SK-N-SH (cell line): ENCODE measurements around the gene PIF1.

Experiments used
- CTCF ChIP-seq: fragments of 200-600 bp; sonication (generic); IDR thresholded peaks from 2 replicates; pipeline ENCODE4 v1.6.1; 2017; ENCODE audit warnings: antibody characterized with exemption, mild to moderate bottlenecking, moderate library complexity
- EP300 ChIP-seq, 2 experiments: IDR thresholded peaks; 2 replicates each; pipeline versions ENCODE4 v1.4.0 to v1.6.1; 2012; ENCODE audit warnings: borderline replicate concordance in 1 of 2, low read depth in 1 of 2, low read length in 1 of 2
- EZH2phosphoT487 ChIP-seq: fragments of 200-600 bp; sonication (generic); IDR thresholded peaks from 2 replicates; pipeline ENCODE4 v1.6.1; 2017; ENCODE audit warnings: low read depth, mixed run types, mild to moderate bottlenecking, antibody characterized with exemption, moderate library complexity, borderline replicate concordance
- GABPA ChIP-seq: IDR thresholded peaks from 2 replicates; pipeline ENCODE4 v1.4.0; 2012; ENCODE audit warnings: low read depth, mild to moderate bottlenecking
- MXI1 ChIP-seq: IDR thresholded peaks from 2 replicates; pipeline ENCODE4 v1.6.1; 2012; ENCODE audit warnings: mild to moderate bottlenecking, low read depth, low read length, improper control_type of control experiment
- POLR2AphosphoS5 ChIP-seq: IDR thresholded peaks from 2 replicates; pipeline ENCODE4 v1.6.1; 2012; ENCODE audit warnings: low read depth, low read length
- SMC3 ChIP-seq: IDR thresholded peaks from 2 replicates; pipeline ENCODE4 v1.6.1; 2012; ENCODE audit warnings: low read depth, low read length, improper control_type of control experiment
- TAF1 ChIP-seq: IDR thresholded peaks from 2 replicates; pipeline ENCODE4 v1.6.1; 2012; ENCODE audit warnings: low read depth, mild to moderate bottlenecking, low read length, moderate library complexity, borderline replicate concordance
- TF ChIP-seq, protein P1 (sequence below): IDR thresholded peaks from 2 replicates; pipeline ENCODE4 v1.6.1; 2012; ENCODE audit warnings: mild to moderate bottlenecking, low read depth, low read length, moderate library complexity

DNA sequence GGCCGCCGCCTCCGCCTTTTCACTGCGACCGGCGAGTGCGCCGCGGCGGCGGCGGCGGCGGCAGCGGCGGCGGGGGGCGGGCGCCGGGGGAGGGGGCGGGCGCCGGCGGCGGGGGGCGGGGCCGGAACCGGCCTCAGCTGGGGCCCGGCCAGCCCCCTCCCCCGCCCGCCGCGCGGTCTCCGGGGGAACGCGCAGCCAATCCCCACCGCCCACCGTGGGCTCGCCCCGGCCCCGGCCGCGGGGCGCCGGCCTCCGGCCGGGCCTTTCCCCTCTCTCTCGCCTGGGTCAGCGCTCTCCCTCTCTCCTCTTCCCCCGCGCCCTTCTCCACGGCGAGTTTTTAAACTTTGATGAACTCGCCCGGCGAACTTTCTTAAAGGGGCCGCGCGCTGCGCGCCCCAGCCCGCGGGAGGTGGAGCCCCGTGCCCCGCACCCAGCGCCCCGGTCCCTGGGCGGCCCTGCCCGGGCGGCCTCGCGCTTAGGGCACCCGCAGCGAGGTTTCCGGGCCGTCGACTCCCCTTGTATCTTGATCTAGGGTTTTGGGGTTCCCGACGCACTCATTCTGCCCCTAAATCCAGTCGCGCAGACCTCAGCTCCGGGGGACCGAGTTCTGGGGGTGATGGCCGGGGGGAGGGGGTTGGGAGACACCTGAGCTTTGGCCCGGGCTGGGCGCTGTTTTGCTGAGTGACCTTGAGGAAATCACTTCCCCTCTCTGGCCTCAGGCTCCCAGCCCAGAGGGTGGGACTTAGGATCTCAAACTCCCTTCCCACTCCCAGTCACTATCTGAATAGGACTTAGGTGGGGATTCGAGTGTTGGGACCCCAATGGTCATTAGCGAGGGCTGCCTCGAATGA is 49.7 kb downstream of the PIF1 start, which contains the start of gene RBPMS2:
- TF ChIP-seq EZH2phosphoT487 (no peak), TAF1 (no peak), SMC3 (no peak), POLR2AphosphoS5 (no peak), EP300 (IDR thresholded peaks at IDR 0.05; ENCODE audit: borderline replicate concordance in 1 of 2, low read depth in 1 of 2, low read length in 1 of 2) (no peak), CTCF (no peak), GABPA (no peak), MXI1 (no peak)
- TF ChIP-seq, protein P1, sequence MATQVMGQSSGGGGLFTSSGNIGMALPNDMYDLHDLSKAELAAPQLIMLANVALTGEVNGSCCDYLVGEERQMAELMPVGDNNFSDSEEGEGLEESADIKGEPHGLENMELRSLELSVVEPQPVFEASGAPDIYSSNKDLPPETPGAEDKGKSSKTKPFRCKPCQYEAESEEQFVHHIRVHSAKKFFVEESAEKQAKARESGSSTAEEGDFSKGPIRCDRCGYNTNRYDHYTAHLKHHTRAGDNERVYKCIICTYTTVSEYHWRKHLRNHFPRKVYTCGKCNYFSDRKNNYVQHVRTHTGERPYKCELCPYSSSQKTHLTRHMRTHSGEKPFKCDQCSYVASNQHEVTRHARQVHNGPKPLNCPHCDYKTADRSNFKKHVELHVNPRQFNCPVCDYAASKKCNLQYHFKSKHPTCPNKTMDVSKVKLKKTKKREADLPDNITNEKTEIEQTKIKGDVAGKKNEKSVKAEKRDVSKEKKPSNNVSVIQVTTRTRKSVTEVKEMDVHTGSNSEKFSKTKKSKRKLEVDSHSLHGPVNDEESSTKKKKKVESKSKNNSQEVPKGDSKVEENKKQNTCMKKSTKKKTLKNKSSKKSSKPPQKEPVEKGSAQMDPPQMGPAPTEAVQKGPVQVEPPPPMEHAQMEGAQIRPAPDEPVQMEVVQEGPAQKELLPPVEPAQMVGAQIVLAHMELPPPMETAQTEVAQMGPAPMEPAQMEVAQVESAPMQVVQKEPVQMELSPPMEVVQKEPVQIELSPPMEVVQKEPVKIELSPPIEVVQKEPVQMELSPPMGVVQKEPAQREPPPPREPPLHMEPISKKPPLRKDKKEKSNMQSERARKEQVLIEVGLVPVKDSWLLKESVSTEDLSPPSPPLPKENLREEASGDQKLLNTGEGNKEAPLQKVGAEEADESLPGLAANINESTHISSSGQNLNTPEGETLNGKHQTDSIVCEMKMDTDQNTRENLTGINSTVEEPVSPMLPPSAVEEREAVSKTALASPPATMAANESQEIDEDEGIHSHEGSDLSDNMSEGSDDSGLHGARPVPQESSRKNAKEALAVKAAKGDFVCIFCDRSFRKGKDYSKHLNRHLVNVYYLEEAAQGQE = no peak
